Suppressor macrophage (primary cell): ENCODE data around the gene STX19.
"Not testable (repeated sequence)": the region's sequence is repeated elsewhere in the genome, so short reads cannot be mapped to it uniquely, and the experiment has no call there.

ENCODE experiments used
- DNase-seq, 4 experiments: peaks; one replicate each; pipeline ENCODE4 v3.0.0-alpha.2; 2020 to 2022
- total RNA-seq, 17 experiments: gene quantifications; one replicate each; lab custom pipeline; 2026; ENCODE audit warnings: mixed read lengths in 6 of 17, inconsistent platforms in 3 of 17; lab: John Stamatoyannopoulos, UW

STX19 gene, protein sequence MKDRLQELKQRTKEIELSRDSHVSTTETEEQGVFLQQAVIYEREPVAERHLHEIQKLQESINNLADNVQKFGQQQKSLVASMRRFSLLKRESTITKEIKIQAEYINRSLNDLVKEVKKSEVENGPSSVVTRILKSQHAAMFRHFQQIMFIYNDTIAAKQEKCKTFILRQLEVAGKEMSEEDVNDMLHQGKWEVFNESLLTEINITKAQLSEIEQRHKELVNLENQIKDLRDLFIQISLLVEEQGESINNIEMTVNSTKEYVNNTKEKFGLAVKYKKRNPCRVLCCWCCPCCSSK
- 0 to 0.33 (median 0) reads per million in 17 experiments for total RNA-seq

GRCh38 chr3:94028093-94028837 is at the start of gene STX19:
Gene STX19 (minus strand): TSS chr3:94028597. CDS start chr3:94015269, 13,328 bp downstream.
- DNase-seq = no peak

DNA sequence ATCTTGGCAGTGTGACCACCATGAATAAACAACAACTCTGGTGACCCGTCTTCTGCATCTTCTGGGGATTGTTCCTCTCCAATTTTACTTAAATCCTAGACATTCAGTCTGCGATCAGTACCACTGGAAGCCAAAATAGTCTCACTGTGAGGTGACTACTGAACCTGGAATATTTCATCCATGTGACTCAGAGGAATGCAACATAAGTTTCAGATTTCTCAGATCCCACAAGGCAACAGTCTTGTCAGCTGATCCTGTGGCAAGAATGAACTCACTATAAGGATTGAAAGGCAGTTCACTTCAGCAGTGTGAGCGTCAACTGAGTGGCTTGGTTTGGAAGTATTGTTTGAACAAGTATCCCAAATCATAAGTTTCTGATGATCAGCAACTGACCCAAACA is 47.7 kb upstream of the STX19 start:
- no peak for DNase-seq

DNA sequence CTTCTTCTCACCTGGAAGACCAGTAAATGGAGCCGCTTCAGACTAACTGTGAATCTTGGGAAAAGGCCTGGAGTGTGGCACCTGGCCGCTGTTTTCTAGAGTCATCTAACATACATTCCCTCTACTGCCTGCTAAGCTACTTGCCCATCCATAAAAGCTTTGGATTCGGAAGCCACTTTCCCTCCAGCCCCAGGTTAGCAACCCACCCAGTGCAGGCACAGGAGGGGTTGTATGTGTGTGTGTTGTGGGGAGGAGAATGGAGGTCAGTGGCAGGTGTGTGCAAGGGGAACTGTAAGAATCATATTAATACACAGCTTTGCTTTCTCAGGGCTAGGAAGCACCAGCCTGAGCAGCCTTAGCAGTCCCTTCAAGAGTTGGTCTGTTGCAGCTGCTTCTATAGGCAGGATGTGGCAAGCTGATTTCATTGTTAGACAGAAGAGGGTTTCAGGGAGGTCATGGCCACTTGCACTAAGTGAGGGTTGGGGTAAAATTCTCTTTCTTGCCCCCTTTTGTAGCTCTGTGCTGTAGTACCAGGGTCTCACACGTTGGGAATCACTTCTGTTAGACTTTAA is 43.4 kb upstream of the STX19 start:
- DNase-seq = no peak

GRCh38 chr3:94070341-94070911 is 42.0 kb upstream of the STX19 start:
- DNase-seq = no peak

GRCh38 chr3:94069194-94069813 is 40.9 kb upstream of the STX19 start:
- DNase-seq = peak in 2 of 4 experiments; percentile 51 to 71

DNA sequence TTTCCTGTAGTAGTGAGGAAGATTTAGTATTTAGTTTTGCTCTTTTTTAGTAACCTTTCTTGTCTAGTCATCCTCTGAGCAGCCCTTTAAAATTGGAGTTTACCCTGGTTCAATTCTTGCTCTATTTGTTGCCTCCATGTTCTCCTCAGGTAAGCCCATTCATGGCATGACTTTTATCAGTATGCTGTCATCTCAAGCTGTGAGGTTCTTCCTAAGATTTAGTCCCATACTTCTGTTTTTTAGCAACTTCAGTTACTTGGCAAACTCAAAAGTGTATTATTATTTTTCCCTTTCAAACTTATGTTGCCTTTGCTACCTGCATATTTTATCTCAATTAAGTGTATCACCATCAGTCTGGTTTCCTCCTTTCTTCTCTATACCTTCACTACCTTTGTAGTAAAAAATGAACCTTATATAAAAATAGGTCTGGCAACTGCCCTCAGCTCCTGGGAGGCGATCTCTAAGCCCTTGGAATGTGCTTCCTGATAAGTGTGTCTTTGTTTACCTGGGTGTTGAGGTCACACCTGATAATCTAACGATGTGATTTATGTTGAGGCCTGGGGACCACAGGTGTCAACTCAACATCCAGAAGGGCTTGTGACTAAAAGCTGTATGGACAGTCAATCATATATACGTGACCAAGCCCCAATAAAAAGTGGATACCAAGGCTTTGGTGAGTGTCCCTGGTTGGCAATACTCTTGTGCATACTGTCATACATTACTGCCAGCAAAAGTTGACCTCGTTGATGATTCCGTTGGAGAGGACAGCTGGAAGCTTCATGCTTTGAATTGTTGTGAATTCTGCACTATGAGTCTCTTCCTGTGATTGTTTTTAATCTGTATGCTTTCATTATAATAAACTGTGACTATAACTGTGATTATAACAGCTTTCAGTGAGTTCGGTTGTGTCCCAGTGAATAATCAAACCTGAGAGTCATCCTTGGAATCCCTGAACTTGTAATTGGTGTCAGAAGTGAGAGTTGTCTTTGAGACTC is 38.4 kb upstream of the STX19 start:
- no peak for DNase-seq

DNA sequence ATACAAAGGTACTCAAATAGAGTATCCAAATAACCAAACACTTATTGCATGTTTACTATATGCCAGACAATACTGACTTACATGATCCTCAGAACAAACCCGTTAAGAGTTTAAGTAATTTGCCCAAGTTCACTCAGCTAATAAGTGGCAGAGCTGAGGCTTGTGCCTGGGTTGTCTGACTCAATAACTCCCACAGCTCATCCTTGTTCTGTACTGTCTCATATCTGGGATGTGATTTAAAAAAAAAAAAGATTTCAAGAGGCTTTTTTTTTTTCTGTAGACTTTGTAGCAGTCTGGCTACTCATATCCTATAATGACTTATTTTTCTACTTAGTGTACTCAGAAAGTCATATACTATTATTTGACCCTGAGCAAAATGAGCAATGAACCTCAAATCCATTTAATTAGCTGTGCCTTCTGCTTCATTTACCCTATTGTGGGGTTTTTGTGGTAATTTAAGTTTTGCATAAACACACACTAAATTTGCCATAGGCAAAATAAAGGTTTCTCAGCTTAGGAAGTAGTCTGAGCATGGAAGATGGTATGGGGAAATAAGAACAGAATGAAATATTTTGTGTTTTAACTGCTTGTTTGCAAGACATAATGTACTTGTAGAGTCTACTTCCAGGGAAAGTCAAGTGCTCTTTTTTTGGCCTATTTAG is 37.6 kb upstream of the STX19 start:
- no peak for DNase-seq

GRCh38 chr3:94065122-94065521 is 36.7 kb upstream of the STX19 start:
- DNase-seq = no peak

GRCh38 chr3:94064243-94064860 is 36.0 kb upstream of the STX19 start:
- peak; percentile 8 to 55 (median 40) for DNase-seq

GRCh38 chr3:94063496-94064119 is 35.2 kb upstream of the STX19 start:
- DNase-seq = peak in 3 of 4 experiments; percentile 9 to 17 (median 10)

GRCh38 chr3:94062513-94063404 is 34.4 kb upstream of the STX19 start, which contains the start of the genes DHFR2 and NSUN3:
Gene DHFR2 (minus strand): TSS chr3:94062916. CDS start chr3:94061511, 1,405 bp downstream.
Gene NSUN3 (plus strand): TSS chr3:94063061. CDS start chr3:94063127, 66 bp downstream.
- DNase-seq = peak; percentile 96 to 99 (median 98)

GRCh38 chr3:94061297-94061696 is 32.9 kb upstream of the STX19 start:
- no peak for DNase-seq

GRCh38 chr3:94050546-94050945 is 22.1 kb upstream of the STX19 start:
- DNase-seq = no peak

- DNase-seq = no peak
Measured at GRCh38 chr3:94049267-94049666, 20.9 kb upstream of the STX19 start.

GRCh38 chr3:94046533-94046932 is 18.1 kb upstream of the STX19 start:
- no peak for DNase-seq

DNA sequence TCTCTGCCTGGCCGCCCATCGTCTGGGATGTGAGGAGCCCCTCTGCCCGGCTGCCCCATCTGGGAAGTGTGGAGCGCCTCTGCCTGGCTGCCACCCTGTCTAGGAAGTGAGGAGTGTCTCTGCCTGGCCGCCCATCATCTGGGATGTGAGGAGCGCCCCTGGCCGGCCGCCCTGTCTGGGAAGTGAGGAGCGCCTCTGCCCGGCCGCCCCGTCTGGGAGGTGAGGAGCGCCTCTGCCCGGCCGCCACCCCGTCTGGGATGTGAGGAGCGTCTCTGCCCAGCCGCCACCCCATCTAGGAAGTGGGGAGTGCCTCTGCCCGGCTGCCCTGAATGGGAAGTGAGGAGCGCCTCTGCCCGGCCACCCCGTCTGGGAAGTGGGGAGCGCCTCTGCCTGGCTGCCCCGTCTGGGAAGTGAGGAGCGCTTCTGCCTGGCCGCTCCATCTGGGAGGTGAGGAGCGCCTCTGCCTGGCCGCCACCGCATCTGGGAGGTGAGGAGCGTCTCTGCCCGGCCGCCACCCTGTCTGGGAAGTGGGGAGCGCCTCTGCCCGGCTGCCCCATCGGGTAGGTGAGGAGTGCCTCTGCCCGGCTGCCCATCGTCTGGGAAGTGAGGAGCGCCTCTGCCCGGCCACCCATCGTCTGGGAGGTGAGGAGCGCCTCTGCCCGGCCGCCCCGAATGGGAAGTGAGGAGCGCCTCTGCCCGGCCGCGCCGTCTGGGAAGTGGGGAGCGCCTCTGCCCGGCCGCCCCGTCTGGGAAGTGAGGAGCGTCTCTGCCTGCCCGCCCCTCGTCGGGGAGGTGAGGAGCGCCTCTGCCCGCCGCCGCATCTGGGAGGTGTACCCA is 15.9 kb upstream of the STX19 start:
- not testable (repeated sequence) for DNase-seq

DNA sequence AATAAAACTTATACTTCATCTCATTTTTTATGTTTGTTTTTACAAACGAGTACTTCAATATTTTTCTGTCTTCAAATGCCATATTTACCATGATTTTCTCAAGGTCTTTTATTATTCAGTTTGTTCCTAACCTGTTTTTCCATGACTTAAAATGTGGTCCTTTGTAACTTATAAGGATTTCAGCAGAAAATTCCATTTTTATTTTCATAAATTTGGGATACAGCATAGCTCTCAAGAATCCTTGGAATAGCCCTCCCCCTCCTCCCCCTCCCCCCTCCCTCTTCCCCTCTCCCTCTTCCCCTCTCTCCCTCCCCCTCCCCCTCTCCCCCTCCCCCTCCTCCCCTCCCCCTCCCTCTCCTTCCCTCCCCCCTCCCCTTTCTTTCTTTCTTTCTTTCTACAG is 14.9 kb upstream of the STX19 start:
- no peak for DNase-seq
